BJ (cell line): ENCODE measurements around the gene C5orf15. TPM values are rescaled to one million over a fixed set of nuclear protein-coding genes. Genes with fewer than 3 reads are reported as not detected.

Source experiments
- CTCF ChIA-PET: fragments of 350-600 bp; formaldehyde crosslinking; extraction: SDS; loops from one replicate; lab custom pipeline; 2021; ENCODE audit warnings: antibody characterized with exemption, inconsistent platforms; lab: Yijun Ruan, JAX
- POLR2A ChIA-PET: fragments of 300-600 bp; sonication (Branson Sonifier 250); formaldehyde crosslinking; extraction: SDS; loops from one replicate; lab custom pipeline; 2021; ENCODE audit warnings: antibody characterized with exemption; lab: Charles Lee
- DNase-seq: peaks from one replicate; pipeline ENCODE4 v3.0.0-alpha.2; 2011; ENCODE audit warnings: low read depth
- H3K27me3 ChIP-seq: 2 replicates; pipeline ENCODE4 v1.6.0; 2011; ENCODE audit warnings: low read length; ENCODE audit not compliant: control insufficient read depth, insufficient read depth
- H3K36me3 ChIP-seq: 2 replicates; pipeline ENCODE4 v1.5.1; 2011; ENCODE audit warnings: low read length; ENCODE audit not compliant: control insufficient read depth, insufficient read depth
- H3K4me3 ChIP-seq: 2 replicates; pipeline ENCODE4 v1.5.1; 2011; ENCODE audit warnings: low read depth, mild to moderate bottlenecking, control low read depth, low read length
- CTCF ChIP-seq: IDR thresholded peaks from 2 replicates; pipeline ENCODE4 v1.5.1; 2011; ENCODE audit warnings: low read depth, mild to moderate bottlenecking, control low read depth, inconsistent platforms, low read length, moderate library complexity; ENCODE audit not compliant: insufficient read depth
- polyA plus RNA-seq: library from polyadenylated mRNA; depleted of rRNA; stranded (reverse); fragments of >200 nt; gene quantifications from 2 replicates; pipeline ENCODE4 v1.2.3, GENCODE V29; 2011

Gene C5orf15
- polyA plus RNA-seq, 1 experiment = 48.1 TPM

GRCh38 chr5:133969654-133970324 is 1.4 kb upstream of the C5orf15 start:
- ChIA-PET CTCF (interaction anchor here (1.2 to 3.8 kb wide), 4 partner anchors 10 to 35 kb away, joined by 3 to 16 read pairs (median 4); partner anchors contain the start of gene VDAC1), POLR2A (interaction anchor here (0.6 kb wide), 1 partner anchor 99 kb away, joined by 4 read pairs; no protein-coding TSS in a partner anchor)
- no peak for TF ChIP-seq CTCF
- H3K4me3 ChIP-seq = no peak overlapping the region
- no peaks in the 10 kb centered on the region for H3K27me3 ChIP-seq
- no peak for DNase-seq
- H3K36me3 ChIP-seq = peaks cover 7% of the 10 kb centered on the region

GRCh38 chr5:133967698-133968203 is 674 bp downstream of the C5orf15 start:
- Histone ChIP-seq H3K4me3 (peak overlapping the region; percentile 99), H3K27me3 (no peaks in the 10 kb centered on the region), H3K36me3 (no peaks in the 10 kb centered on the region; the same call in 1 of the 2 replicates)
- POLR2A ChIA-PET = no interaction called here
- TF ChIP-seq CTCF = no peak
- CTCF ChIA-PET = interaction anchor here (3.8 kb wide), 1 partner anchor 12 kb away, joined by 16 read pairs; no protein-coding TSS in a partner anchor
- DNase-seq = no peak

- Histone ChIP-seq H3K4me3 (no peak overlapping the region; the same call in 1 of the 2 replicates), H3K27me3 (no peaks in the 10 kb centered on the region), H3K36me3 (no peaks in the 10 kb centered on the region; the same call in 1 of the 2 replicates)
- TF ChIP-seq CTCF = no peak
- POLR2A ChIA-PET = no interaction called here
- CTCF ChIA-PET = interaction anchor here (0.8 kb wide), 1 partner anchor 543 kb away, joined by 3 read pairs; no protein-coding TSS in a partner anchor
- DNase-seq = no peak
Observed at GRCh38 chr5:133967124-133967523, 1.3 kb downstream of the C5orf15 start.

- Histone ChIP-seq H3K4me3 (no peak overlapping the region), H3K27me3 (no peaks in the 10 kb centered on the region), H3K36me3 (no peaks in the 10 kb centered on the region)
- DNase-seq = no peak
- ChIA-PET CTCF (no interaction called here), POLR2A (no interaction called here)
- TF ChIP-seq CTCF = no peak
Observed at GRCh38 chr5:133966090-133966489, 2.3 kb downstream of the C5orf15 start.

- no peak for DNase-seq
- Histone ChIP-seq H3K36me3 (no peaks in the 10 kb centered on the region; the same call in 1 of the 2 replicates), H3K27me3 (no peaks in the 10 kb centered on the region), H3K4me3 (no peak overlapping the region)
- TF ChIP-seq CTCF = no peak
- CTCF ChIA-PET = interaction anchor here (1.6 kb wide), 1 partner anchor 10 kb away, joined by 5 read pairs; no protein-coding TSS in a partner anchor
- POLR2A ChIA-PET = interaction anchor here (0.7 kb wide), 1 partner anchor 19 kb away, joined by 3 read pairs; no protein-coding TSS in a partner anchor
Observed at GRCh38 chr5:133963493-133964128, 4.8 kb downstream of the C5orf15 start.
